HepG2 (cell line): ENCODE results near the gene STMN3. TPM values are rescaled to one million over a fixed set of nuclear protein-coding genes. Genes with fewer than 3 reads are reported as not detected.
A peak's percentile ranks its signal among the peaks of the same experiment; 100 is the strongest.

ENCODE experiments used
- AKNA ChIP-seq: sonication (generic); formaldehyde crosslinking; IDR thresholded peaks from 2 replicates; pipeline ENCODE4 v1.4.0; 2020; ENCODE audit warnings: missing genetic modification reagents, borderline replicate concordance
- DNMT3B ChIP-seq: conservative IDR thresholded peaks from 2 replicates; pipeline ENCODE4 v1.6.1; 2016; ENCODE audit warnings: missing biosample characterization, control low read depth
- GFI1 ChIP-seq: sonication (generic); formaldehyde crosslinking; IDR thresholded peaks from 2 replicates; pipeline ENCODE4 v1.5.0; 2020; ENCODE audit warnings: missing genetic modification reagents, mild to moderate bottlenecking, borderline replicate concordance
- GLI4 ChIP-seq: sonication (generic); formaldehyde crosslinking; IDR thresholded peaks from 2 replicates; pipeline ENCODE4 v1.5.1; 2020; ENCODE audit warnings: missing genetic modification reagents, mild to moderate bottlenecking, moderate library complexity, borderline replicate concordance
- NFAT5 ChIP-seq: sonication (generic); formaldehyde crosslinking; IDR thresholded peaks from 2 replicates; pipeline ENCODE4 v1.4.0; 2020; ENCODE audit warnings: missing genetic modification reagents
- PHF5A ChIP-seq: IDR thresholded peaks from one replicate; pipeline ENCODE4 v1.6.1; 2018; ENCODE audit warnings: low read depth, missing genetic modification reagents; ENCODE audit not compliant: unreplicated experiment
- RNF2 ChIP-seq: fragments of 450-650 bp; conservative IDR thresholded peaks from 2 replicates; pipeline ENCODE4 v1.6.1; 2016; ENCODE audit warnings: low read depth
- TCF7 ChIP-seq: sonication (generic); IDR thresholded peaks from 2 replicates; pipeline ENCODE4 v1.6.1; 2016; ENCODE audit warnings: antibody characterized with exemption, low read depth
- ZBED4 ChIP-seq: sonication (generic); formaldehyde crosslinking; IDR thresholded peaks from 2 replicates; pipeline ENCODE4 v1.4.0; 2020; ENCODE audit warnings: missing genetic modification reagents, borderline replicate concordance
- ZNF20 ChIP-seq: sonication (generic); formaldehyde crosslinking; IDR thresholded peaks from 2 replicates; pipeline ENCODE4 v1.4.0; 2020; ENCODE audit warnings: mild to moderate bottlenecking, moderate library complexity, missing genetic modification reagents
- ZNF629 ChIP-seq: sonication (generic); formaldehyde crosslinking; conservative IDR thresholded peaks from 2 replicates; pipeline ENCODE4 v1.5.0; 2020; ENCODE audit warnings: missing genetic modification reagents
- ZNF749 ChIP-seq: sonication (generic); formaldehyde crosslinking; IDR thresholded peaks from 2 replicates; pipeline ENCODE4 v1.8.0; 2022; ENCODE audit warnings: mild to moderate bottlenecking, missing genetic modification reagents, moderate library complexity, borderline replicate concordance
- polyA plus RNA-seq, 8 experiments: library from polyadenylated mRNA; depleted of rRNA in 3 of 8; stranded (reverse) in 7 of 8; unstranded in 1 of 8; fragments of >200 nt; fragmentation: Illumina TruSeq in 4 of 8; extraction: Trizol in 4 of 8; gene quantifications; 2 replicates each; pipeline versions ENCODE4 v1.2.1 to v1.2.3, GENCODE V29; 2011 to 2016; ENCODE audit warnings: low read depth in 4 of 8, missing spikeins in 1 of 8, mixed read lengths in 1 of 8; ENCODE audit not compliant: insufficient read depth in 1 of 8
- total RNA-seq, 5 experiments: library from RNA; depleted of rRNA; stranded (reverse); fragments of >200 nt; fragmentation: Illumina TruSeq; extraction: Trizol; gene quantifications; 2 replicates each; pipeline ENCODE4 v1.2.3, GENCODE V29; 2016; ENCODE audit warnings: low read depth in 1 of 5
- TF ChIP-seq, protein P1 (sequence below): sonication (generic); formaldehyde crosslinking; IDR thresholded peaks from 2 replicates; pipeline ENCODE4 v1.8.0; 2022; ENCODE audit warnings: missing genetic modification reagents, mild to moderate bottlenecking, inconsistent platforms, borderline replicate concordance

The STMN3 gene
- total and polyA plus RNA-seq, 2 of the 13 experiments (the other 11 are each of a cell fraction or from before 2014, with no cell fraction given) = 21.0 to 48.3 TPM

DNA sequence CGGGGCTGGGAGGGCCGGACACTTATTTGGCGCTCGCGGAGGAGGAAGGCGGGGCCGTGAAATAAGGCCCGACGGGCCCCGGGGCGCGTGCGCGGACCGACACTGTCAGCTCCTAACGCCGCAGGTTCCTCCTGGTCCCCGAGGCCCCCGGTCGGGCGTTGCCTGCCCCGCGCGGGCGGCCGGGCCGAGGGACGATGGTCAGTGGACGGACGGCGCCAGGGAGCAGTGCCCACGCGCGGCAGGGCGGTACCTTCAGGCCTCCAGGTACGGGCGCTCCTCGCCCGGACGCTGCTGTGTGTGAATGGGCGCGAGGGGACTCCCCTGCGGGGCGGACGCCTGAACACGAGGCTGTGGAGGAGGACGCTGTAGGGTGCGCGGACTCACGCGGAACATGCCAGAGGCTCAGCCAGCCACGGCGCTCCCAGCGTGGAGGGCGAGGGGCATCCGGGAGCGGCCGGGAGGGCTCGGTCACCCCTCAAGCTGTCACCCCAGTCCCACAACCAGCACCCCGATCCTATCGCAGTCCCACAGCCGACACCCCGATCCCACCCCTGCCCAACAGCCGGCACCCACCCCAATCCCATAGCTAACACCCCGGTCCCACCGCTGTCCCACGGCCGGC is 26.0 kb downstream of the STMN3 start (continued):
- peak; percentile 97 for TF ChIP-seq NFAT5 (CRISPR knock-in tag)
- peak; percentile 37; the same call in 1 of the 2 replicates for TF ChIP-seq ZNF629 (CRISPR knock-in tag)
- peak; percentile 77; the same call in 1 of the 2 replicates for TF ChIP-seq GLI4 (CRISPR knock-in tag)
- TF ChIP-seq TCF7 = no peak
- peak; percentile 94; the same call in 1 of the 2 replicates for TF ChIP-seq ZNF749 (CRISPR knock-in tag)
- no peak for TF ChIP-seq GFI1 (CRISPR knock-in tag)
- TF ChIP-seq ZNF20 (CRISPR knock-in tag) = no peak
- TF ChIP-seq ZBED4 (CRISPR knock-in tag) = peak; percentile 60; the same call in 1 of the 2 replicates
- TF ChIP-seq, protein P1, sequence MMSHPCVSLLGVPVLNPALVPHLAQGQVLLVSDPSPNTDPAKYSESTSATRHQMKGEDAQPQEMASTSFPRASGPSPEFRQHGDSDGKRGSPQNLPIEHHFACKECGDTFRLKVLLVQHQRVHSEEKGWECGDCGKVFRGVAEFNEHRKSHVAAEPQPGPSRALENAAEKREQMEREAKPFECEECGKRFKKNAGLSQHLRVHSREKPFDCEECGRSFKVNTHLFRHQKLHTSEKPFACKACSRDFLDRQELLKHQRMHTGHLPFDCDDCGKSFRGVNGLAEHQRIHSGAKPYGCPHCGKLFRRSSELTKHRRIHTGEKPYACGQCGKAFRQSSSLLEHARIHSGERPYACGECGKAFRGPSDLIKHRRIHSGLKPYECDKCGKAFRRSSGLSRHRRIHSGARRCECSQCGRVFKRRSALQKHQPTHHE (CRISPR knock-in tag) = no peak; the same call in 1 of the 2 replicates
- no peak for TF ChIP-seq AKNA
- TF ChIP-seq DNMT3B (CRISPR knock-in tag) = 0 out of 2 replicates have a peak, but pooled peaks have one; percentile 49
- TF ChIP-seq PHF5A = peak; percentile 70
- TF ChIP-seq RNF2 = peak; percentile 92
